Hepatocyte (in vitro differentiated cells): ENCODE results near the gene KCNIP2. TPM values are rescaled to one million over a fixed set of nuclear protein-coding genes. Genes with fewer than 3 reads are reported as not detected.

Source experiments
- DNase-seq: peaks from one replicate; pipeline ENCODE4 v3.0.0-alpha.2; 2016; ENCODE audit warnings: low spot score
- H2AFZ ChIP-seq: fragments of 200-600 bp; sonication (generic); 2 replicates; pipeline ENCODE4 v1.6.0; 2016; ENCODE audit warnings: antibody characterized with exemption, mild to moderate bottlenecking
- H3K27ac ChIP-seq: fragments of 200-600 bp; sonication (generic); 2 replicates; pipeline ENCODE4 v1.5.1; 2016; ENCODE audit warnings: mild to moderate bottlenecking
- H3K27me3 ChIP-seq: fragments of 200-600 bp; sonication (generic); 2 replicates; pipeline ENCODE4 v1.6.1; 2016
- H3K36me3 ChIP-seq: fragments of 200-600 bp; sonication (generic); replicated peaks from 2 replicates; pipeline ENCODE4 v1.5.1; 2016; ENCODE audit warnings: low read depth; ENCODE audit not compliant: insufficient read depth
- H3K4me1 ChIP-seq: fragments of 200-600 bp; sonication (generic); 2 replicates; pipeline ENCODE4 v1.5.1; 2016; ENCODE audit warnings: mild to moderate bottlenecking, moderate library complexity; ENCODE audit not compliant: insufficient read depth
- H3K4me2 ChIP-seq: fragments of 200-600 bp; sonication (generic); 2 replicates; pipeline ENCODE4 v1.6.0; 2016
- H3K4me3 ChIP-seq: fragments of 200-600 bp; sonication (generic); 2 replicates; pipeline ENCODE4 v1.5.1; 2016; ENCODE audit warnings: mild to moderate bottlenecking
- H3K79me2 ChIP-seq: fragments of 200-600 bp; sonication (generic); 2 replicates; pipeline ENCODE4 v1.6.0; 2017; ENCODE audit warnings: mild to moderate bottlenecking
- H3K9me2 ChIP-seq: fragments of 200-600 bp; sonication (generic); replicated peaks from 2 replicates; pipeline ENCODE4 v1.6.0; 2017; ENCODE audit warnings: mild to moderate bottlenecking; ENCODE audit not compliant: insufficient read depth
- H3K9me3 ChIP-seq: fragments of 200-600 bp; sonication (generic); 2 replicates; pipeline ENCODE4 v1.5.1; 2016; ENCODE audit warnings: low read depth, mild to moderate bottlenecking
- H4K20me1 ChIP-seq: fragments of 200-600 bp; sonication (generic); 2 replicates; pipeline ENCODE4 v1.6.0; 2016; ENCODE audit warnings: mild to moderate bottlenecking; ENCODE audit not compliant: insufficient read depth, poor library complexity, severe bottlenecking
- EZH2 ChIP-seq: fragments of 200-600 bp; sonication (generic); IDR thresholded peaks from 2 replicates; pipeline ENCODE4 v1.6.1; 2016; ENCODE audit warnings: antibody characterized with exemption, mild to moderate bottlenecking, borderline replicate concordance
- EZH2phosphoT487 ChIP-seq: fragments of 200-600 bp; sonication (generic); IDR thresholded peaks from one replicate; pipeline ENCODE4 v1.6.1; 2018; ENCODE audit warnings: antibody characterized with exemption, mild to moderate bottlenecking, low read depth, moderate library complexity; ENCODE audit not compliant: unreplicated experiment, severe bottlenecking
- WGBS: methylation state at CpG from one replicate; pipeline ENCODE4 v1.1.6; 2016; ENCODE audit warnings: low lambda C conversion rate; ENCODE audit errors: missing lambda C conversion rate; 5-methylcytosine and 5-hydroxymethylcytosine counted together
- polyA plus RNA-seq: library from polyadenylated mRNA; unstranded; fragments of >200 nt; fragmentation: Nextera tagmentation; extraction: Ambion mirVana; gene quantifications from 2 replicates; pipeline ENCODE4 v1.2.1, GENCODE V29; 2016
- total RNA-seq: library from RNA; depleted of rRNA; stranded (reverse); fragments of >200 nt; gene quantifications from 2 replicates; pipeline ENCODE4 v1.2.3, GENCODE V29; 2014
- TF ChIP-seq, protein P1 (sequence below): fragments of 200-600 bp; sonication (generic); IDR thresholded peaks from 2 replicates; pipeline ENCODE4 v1.5.1; 2016; ENCODE audit warnings: antibody characterized with exemption, mild to moderate bottlenecking; ENCODE audit not compliant: poor library complexity

Gene KCNIP2
- total and polyA plus RNA-seq, 2 experiments from 2014 or later = 0.87 to 1.0 TPM

DNA sequence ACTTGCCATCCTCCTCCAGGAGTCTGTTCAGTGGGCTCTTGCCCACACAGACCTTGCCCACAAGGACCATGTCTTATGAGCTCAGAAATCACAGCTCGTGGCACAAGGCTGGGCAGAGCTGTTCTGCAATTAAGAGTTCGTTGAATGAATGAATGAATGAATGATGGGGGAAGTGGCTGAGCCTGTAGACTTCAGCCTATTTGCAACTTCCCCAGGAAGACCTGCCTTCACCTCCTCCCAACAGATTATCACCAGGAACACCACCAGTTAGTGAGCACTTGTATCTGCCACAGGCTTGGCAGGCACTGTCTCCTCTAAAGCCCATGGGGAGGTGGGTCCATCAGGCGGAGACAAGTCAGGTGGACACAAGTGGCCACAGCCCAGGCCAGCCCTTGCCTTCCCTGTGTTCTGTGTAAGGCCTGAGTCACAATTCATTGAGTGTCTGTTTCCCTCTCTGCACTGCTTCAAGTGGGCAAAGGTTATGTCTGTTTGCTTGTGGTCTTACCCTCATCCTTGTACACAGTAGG, 65.9 kb downstream of the KCNIP2 start:
- H4K20me1 ChIP-seq = no peaks in the 10 kb centered on the region
- H3K4me2 ChIP-seq = no peak overlapping the region
- H3K79me2 ChIP-seq = no peaks in the 10 kb centered on the region
- 78% methylated on average over 3 of the region's 3 CpGs for WGBS
- H3K27ac ChIP-seq = no peak overlapping the region
- H3K4me1 ChIP-seq = peaks cover 30% of the 10 kb centered on the region
- no peaks in the 10 kb centered on the region for H3K9me2 ChIP-seq
- H2AFZ ChIP-seq = no peak overlapping the region
- H3K9me3 ChIP-seq = no peaks in the 10 kb centered on the region
- TF ChIP-seq EZH2phosphoT487 = no peak
- no peak for TF ChIP-seq EZH2
- TF ChIP-seq, protein P1, sequence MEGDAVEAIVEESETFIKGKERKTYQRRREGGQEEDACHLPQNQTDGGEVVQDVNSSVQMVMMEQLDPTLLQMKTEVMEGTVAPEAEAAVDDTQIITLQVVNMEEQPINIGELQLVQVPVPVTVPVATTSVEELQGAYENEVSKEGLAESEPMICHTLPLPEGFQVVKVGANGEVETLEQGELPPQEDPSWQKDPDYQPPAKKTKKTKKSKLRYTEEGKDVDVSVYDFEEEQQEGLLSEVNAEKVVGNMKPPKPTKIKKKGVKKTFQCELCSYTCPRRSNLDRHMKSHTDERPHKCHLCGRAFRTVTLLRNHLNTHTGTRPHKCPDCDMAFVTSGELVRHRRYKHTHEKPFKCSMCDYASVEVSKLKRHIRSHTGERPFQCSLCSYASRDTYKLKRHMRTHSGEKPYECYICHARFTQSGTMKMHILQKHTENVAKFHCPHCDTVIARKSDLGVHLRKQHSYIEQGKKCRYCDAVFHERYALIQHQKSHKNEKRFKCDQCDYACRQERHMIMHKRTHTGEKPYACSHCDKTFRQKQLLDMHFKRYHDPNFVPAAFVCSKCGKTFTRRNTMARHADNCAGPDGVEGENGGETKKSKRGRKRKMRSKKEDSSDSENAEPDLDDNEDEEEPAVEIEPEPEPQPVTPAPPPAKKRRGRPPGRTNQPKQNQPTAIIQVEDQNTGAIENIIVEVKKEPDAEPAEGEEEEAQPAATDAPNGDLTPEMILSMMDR = no peak
- no peak for DNase-seq
- peaks cover 63% of the 10 kb centered on the region for H3K27me3 ChIP-seq
- no peak overlapping the region for H3K4me3 ChIP-seq
- H3K36me3 ChIP-seq = no peaks in the 10 kb centered on the region

DNA sequence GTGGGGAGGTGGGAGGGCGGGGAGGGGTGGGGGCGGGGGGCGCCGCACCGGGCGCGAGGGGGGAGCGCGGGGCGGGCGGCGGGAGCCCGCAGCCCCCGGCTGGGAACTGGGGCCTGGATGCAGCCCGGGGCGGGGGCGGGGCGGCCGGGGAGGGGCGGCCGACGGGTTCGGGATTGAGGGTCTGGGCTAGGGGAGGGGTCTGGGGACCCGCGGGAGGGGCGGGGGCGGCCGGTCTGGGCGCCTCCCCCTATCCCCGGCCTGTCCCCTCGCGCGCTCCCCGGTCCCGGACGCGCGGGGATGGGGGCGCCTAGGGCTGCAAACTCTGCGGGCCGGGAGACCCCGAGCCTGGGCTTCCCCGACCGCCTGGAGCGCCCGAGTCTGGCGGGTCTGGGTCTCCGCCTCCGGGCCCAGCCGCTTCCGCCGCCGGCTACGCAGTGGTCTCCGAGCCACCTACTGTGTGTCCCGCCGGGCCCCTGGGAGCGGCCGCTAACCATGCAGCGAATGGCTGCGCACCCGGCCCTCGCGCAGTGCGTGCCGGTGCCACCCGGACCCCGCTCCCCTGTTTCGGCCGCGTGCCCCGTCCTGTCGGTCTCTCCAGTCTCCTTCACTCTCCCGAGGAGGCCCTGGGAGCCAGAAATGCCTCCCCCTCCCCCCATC, 67.3 kb downstream of the KCNIP2 start:
- no peak overlapping the region for H3K4me3 ChIP-seq
- H3K9me3 ChIP-seq = no peaks in the 10 kb centered on the region
- H3K36me3 ChIP-seq = no peaks in the 10 kb centered on the region
- TF ChIP-seq, protein P1 = no peak
- TF ChIP-seq EZH2 = peak; percentile 26
- peak; percentile 77 for TF ChIP-seq EZH2phosphoT487
- no peak overlapping the region for H2AFZ ChIP-seq
- peaks cover 30% of the 10 kb centered on the region for H3K4me1 ChIP-seq
- no CpG with 5 or more reads among the region's 74 CpGs for WGBS
- no peak overlapping the region for H3K27ac ChIP-seq
- peaks cover 77% of the 10 kb centered on the region for H3K27me3 ChIP-seq
- H4K20me1 ChIP-seq = no peaks in the 10 kb centered on the region
- H3K9me2 ChIP-seq = no peaks in the 10 kb centered on the region
- no peaks in the 10 kb centered on the region for H3K79me2 ChIP-seq
- peak overlapping the region; percentile 82 for H3K4me2 ChIP-seq
- no peak for DNase-seq

Other genes with a start within 250 kb of the KCNIP2 start
- 28.5 and 32.7 TPM in 2 replicates for gene FBXW4, start 148.6 kb downstream of the KCNIP2 start, total RNA-seq
- gene FBXW4, start 148.6 kb downstream of the KCNIP2 start, polyA plus RNA-seq = 13.1 and 15.5 TPM in 2 replicates
- not detected in 2 replicates for gene FGF8, start 67.7 kb downstream of the KCNIP2 start, total RNA-seq
- not detected in 2 replicates for gene FGF8, start 67.7 kb downstream of the KCNIP2 start, polyA plus RNA-seq
- gene NPM3, start 60.4 kb downstream of the KCNIP2 start, total RNA-seq = 69.4 and 71.6 TPM in 2 replicates
- gene NPM3, start 60.4 kb downstream of the KCNIP2 start, polyA plus RNA-seq = 4.0 and 5.1 TPM in 2 replicates
- gene OGA, start 25.4 kb downstream of the KCNIP2 start, total RNA-seq = 66.4 and 76.8 TPM in 2 replicates
- 46.1 and 55.7 TPM in 2 replicates for gene OGA, start 25.4 kb downstream of the KCNIP2 start, polyA plus RNA-seq
- 10.6 and 11.7 TPM in 2 replicates for gene ARMH3, start 212.4 kb upstream of the KCNIP2 start, total RNA-seq
- gene ARMH3, start 212.4 kb upstream of the KCNIP2 start, polyA plus RNA-seq = 12.6 and 15.1 TPM in 2 replicates
- 22.4 and 24.6 TPM in 2 replicates for gene HPS6, start 221.5 kb upstream of the KCNIP2 start, total RNA-seq
- gene HPS6, start 221.5 kb upstream of the KCNIP2 start, polyA plus RNA-seq = 18.0 and 25.2 TPM in 2 replicates